GM23338 (cell line): ENCODE results near the gene ZNF496.

Experiments used
- EZH2 ChIP-seq: fragments of 200-600 bp; sonication (generic); IDR thresholded peaks from one replicate; pipeline ENCODE4 v1.8.0; 2017; ENCODE audit warnings: antibody characterized with exemption, mild to moderate bottlenecking, low read depth; ENCODE audit not compliant: unreplicated experiment
- POLR2AphosphoS5 ChIP-seq: IDR thresholded peaks from 2 replicates; pipeline ENCODE4 v1.6.1; 2016; ENCODE audit warnings: antibody characterized with exemption, low read depth
- TF ChIP-seq, protein P1 (sequence below), 2 experiments: fragments of 200-600 bp in 1 of 2; sonication (generic) in 1 of 2; conservative IDR thresholded peaks; 2 replicates each; pipeline versions ENCODE4 v1.5.1 to v1.6.1; 2016 to 2017; ENCODE audit warnings: antibody characterized with exemption in 2 of 2, low read depth in 2 of 2, mild to moderate bottlenecking in 2 of 2, moderate library complexity in 1 of 2

DNA sequence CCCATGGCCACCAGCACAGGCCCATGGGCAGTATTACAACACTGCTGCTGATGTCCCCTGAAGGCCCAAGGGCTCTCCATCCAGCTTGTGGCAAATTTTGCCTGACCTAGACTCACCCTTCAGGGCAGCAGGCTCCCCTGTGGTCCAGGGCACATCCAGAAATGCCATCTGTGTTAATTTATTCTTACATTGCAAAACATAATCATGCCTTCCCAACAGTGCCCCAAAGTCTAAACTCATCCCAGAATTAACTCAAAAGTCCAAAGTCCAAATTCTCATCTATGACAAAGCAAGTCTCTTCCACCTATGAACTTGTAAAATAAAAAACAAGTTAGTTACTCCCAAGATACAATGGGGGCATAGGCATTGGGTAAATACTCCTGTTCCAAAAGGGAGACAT is 62.5 kb downstream of the ZNF496 start:
- TF ChIP-seq EZH2 (no peak), POLR2AphosphoS5 (no peak)
- TF ChIP-seq, protein P1, sequence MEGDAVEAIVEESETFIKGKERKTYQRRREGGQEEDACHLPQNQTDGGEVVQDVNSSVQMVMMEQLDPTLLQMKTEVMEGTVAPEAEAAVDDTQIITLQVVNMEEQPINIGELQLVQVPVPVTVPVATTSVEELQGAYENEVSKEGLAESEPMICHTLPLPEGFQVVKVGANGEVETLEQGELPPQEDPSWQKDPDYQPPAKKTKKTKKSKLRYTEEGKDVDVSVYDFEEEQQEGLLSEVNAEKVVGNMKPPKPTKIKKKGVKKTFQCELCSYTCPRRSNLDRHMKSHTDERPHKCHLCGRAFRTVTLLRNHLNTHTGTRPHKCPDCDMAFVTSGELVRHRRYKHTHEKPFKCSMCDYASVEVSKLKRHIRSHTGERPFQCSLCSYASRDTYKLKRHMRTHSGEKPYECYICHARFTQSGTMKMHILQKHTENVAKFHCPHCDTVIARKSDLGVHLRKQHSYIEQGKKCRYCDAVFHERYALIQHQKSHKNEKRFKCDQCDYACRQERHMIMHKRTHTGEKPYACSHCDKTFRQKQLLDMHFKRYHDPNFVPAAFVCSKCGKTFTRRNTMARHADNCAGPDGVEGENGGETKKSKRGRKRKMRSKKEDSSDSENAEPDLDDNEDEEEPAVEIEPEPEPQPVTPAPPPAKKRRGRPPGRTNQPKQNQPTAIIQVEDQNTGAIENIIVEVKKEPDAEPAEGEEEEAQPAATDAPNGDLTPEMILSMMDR (conservative IDR thresholded peaks at IDR 0.05; ENCODE audit: low read depth in 2 of 2): no peak
